ENCODE measurements around the gene SRRT. TPM values are rescaled to one million over a fixed set of nuclear protein-coding genes. Genes with fewer than 3 reads are reported as not detected.
"Not testable (repeated sequence)": the region's sequence is repeated elsewhere in the genome, so short reads cannot be mapped to it uniquely, and the experiment has no call there.

SRRT gene
- total RNA-seq, 2 experiments from 2014 or later: 202 to 205 TPM

DNA sequence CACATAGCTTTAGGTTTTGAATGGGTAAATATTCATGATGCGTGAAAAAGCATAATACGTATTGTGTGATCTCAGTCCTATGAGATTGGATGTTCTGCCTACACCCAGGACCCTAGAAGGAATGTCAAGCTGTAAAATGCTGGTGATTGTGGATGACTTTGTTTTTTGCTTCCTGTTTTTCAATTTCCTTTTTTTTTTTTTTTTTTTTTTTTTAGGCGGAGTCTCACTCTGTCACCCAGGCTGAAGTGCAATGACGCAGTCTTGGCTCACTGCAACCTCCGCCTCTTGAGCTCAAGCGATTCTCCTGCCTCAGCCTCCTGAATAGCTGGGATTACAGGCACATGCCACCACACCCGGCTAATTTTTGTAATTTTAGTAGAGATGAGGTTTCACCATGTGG lies 35.5 kb downstream of the SRRT start:
- DNase-seq; H3K27me3 Mint-ChIP-seq; POLR2A ChIA-PET; H3K27ac Mint-ChIP-seq; H3K4me3 Mint-ChIP-seq; H3K36me3 Mint-ChIP-seq (ENCODE audit: low read depth); H3K9me3 Mint-ChIP-seq; H3K4me1 Mint-ChIP-seq: not testable (repeated sequence)
- CTCF ChIA-PET: interaction anchor here (0.6 to 1.0 kb wide), 2 partner anchors 40 to 58 kb away, joined by 4 read pairs; partner anchors contain the start of gene SLC12A9

DNA sequence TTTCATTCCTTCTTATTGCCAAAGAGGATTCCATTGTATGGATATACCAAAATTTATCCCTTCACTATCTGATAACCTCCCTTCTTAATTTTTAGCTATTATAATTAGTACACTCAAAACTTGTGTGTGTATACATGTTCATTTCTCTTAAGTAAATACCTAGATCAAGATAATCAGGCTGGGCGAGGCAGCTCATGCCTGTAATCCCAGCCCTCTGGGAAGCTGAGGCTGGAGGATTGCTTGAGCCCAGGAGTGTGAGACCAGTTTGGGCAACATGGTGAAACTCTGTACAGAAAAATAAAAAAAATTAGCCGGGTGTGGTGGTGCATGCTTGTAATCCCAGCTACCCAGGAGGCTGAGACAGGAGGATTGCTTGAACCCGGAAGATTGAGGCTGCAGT lies 36.6 kb downstream of the SRRT start:
- CTCF ChIA-PET: interaction anchor here (0.7 kb wide), 1 partner anchor 46 kb away, joined by 6 read pairs; no protein-coding TSS in a partner anchor
- H3K4me3 Mint-ChIP-seq: no peak overlapping the region
- POLR2A ChIA-PET: no interaction called here

DNA sequence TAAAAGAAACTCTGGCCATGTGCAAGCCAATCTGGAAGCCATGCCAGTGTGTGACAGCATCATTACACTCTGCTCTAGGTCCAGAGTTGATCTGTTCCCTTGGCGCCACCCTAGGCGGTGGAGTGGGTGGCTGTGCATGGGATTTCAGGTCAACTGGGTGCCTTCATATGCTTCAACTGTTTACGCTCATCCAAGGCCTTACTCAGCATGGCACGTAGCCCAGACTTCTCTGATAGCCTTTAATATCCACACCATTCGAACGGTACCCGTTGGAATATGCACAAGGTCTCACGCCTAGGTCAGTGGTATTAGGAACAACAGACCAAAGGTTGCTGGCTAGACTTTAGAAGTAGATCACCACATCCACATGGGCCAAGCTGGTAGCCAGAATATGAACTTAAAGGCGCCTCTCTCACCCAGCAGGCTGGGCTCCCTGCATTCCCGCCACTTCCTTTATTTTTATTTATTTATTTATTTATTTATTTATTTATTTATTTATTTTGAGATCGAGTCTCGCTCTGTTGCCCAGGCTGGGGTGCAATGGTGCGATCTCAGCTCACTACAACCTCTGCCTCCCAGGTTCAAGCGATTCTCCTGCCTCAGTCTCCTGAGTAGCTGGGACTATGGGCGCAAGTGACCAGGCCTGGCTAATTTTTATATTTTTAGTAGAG lies 39.4 kb downstream of the SRRT start:
- H3K27ac Mint-ChIP-seq: no peak overlapping the region
- ChIA-PET POLR2A (no interaction called here), CTCF (no interaction called here)
- H3K4me1 Mint-ChIP-seq: no peaks in the 10 kb centered on the region
- no peaks in the 10 kb centered on the region for H3K36me3 Mint-ChIP-seq (ENCODE audit: low read depth)
- H3K4me3 Mint-ChIP-seq: no peak overlapping the region
- H3K27me3 Mint-ChIP-seq: peaks cover 10% of the 10 kb centered on the region
- DNase-seq: no peak
- no peaks in the 10 kb centered on the region for H3K9me3 Mint-ChIP-seq

More for the DNA sequence above, 36.6 kb downstream of the SRRT start:
- no peak for DNase-seq
- Mint-ChIP-seq H3K27ac (no peak overlapping the region), H3K36me3 (ENCODE audit: low read depth) (no peaks in the 10 kb centered on the region), H3K27me3 (peaks cover 9% of the 10 kb centered on the region), H3K9me3 (no peaks in the 10 kb centered on the region), H3K4me1 (no peaks in the 10 kb centered on the region)

DNA sequence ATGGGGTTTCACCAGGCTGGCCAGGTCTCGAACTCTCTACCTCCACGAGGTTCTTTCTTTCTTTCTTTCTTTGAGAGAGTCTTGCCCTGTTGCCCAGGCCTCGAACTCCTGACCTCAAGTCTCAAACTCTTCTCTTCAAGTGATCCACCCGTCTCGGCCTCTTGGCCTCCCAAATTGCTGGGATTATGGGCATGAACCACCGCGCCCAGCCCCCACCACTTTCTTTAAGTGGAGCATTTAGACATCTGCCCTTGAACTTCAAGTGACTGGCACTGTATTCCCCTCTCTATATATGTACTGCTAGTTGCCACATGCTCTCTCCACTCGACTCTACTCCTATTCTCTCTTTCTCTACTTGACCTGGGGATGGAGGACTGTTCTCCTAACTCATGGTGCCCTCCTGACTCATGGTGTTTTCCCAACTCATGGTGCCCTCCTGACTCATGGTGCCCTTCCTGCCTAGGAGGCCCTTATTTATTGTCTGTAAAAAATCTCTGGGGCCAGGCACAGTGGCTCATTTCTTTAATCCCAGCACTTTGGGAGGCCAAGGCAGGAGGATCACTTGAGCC lies 40.1 kb downstream of the SRRT start:
- Mint-ChIP-seq H3K4me1 (no peaks in the 10 kb centered on the region), H3K27ac (no peak overlapping the region), H3K4me3 (no peak overlapping the region), H3K9me3 (no peaks in the 10 kb centered on the region), H3K36me3 (ENCODE audit: low read depth) (no peaks in the 10 kb centered on the region), H3K27me3 (peaks cover 10% of the 10 kb centered on the region)
- DNase-seq: no peak
- ChIA-PET CTCF (no interaction called here), POLR2A (no interaction called here)

DNA sequence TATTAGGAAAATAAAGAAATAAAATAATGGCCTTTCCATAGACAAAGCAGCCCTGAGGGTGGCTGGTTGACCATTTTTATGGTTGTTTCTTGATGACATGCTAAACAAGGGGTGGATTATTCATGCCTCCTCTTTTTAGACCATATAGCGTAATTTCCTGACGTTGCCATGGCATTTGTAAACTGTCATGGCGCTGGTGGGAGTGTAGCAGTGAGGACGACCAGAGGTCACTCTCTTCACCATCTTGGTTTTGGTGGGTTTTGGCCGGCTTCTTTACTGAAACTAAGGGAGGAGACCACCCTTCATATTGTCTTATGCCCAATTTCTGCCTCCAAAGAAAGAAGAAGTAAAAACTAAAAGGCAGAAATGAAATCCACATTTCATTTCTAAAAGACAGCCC lies 44.4 kb downstream of the SRRT start:
- H3K27ac Mint-ChIP-seq; H3K9me3 Mint-ChIP-seq; H3K36me3 Mint-ChIP-seq (ENCODE audit: low read depth); DNase-seq; H3K4me1 Mint-ChIP-seq; POLR2A ChIA-PET; CTCF ChIA-PET; H3K4me3 Mint-ChIP-seq: not testable (repeated sequence)
- peaks cover 35% of the 10 kb centered on the region for H3K27me3 Mint-ChIP-seq

DNA sequence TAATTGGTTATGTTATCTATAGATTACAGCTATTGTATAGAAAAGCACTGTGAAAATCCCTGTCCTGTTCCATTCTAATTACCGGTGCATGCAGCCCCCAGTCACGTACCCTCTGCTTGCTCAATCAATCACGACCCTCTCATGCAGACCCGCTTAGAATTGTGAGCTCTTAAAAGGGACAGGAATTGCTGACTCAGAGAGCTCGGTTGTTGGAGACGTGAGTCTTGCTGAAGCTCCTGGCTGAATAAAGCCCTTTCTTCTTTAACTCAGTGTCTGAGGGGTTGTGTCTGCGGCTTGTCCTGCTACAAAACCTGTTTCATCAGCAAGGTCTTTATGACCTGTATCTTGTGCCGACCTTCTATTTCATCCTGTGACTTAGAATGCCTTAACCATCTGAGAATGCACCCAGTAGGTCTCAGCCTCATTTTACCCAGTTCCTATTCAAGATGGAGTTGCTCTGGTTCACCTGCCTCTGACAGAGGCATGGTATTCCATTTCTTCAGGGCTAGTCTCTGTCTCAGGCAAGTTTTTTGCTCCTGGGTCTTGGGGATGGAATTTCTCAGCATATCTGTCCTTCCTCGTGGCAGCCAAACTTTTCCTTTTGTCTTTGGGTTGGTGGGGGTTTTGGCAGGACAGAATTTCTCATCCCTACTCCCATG lies 45.0 kb downstream of the SRRT start:
- POLR2A ChIA-PET; H3K27ac Mint-ChIP-seq; H3K9me3 Mint-ChIP-seq; CTCF ChIA-PET; H3K36me3 Mint-ChIP-seq (ENCODE audit: low read depth); H3K4me1 Mint-ChIP-seq; H3K4me3 Mint-ChIP-seq; DNase-seq: not testable (repeated sequence)
- H3K27me3 Mint-ChIP-seq: peaks cover 35% of the 10 kb centered on the region

DNA sequence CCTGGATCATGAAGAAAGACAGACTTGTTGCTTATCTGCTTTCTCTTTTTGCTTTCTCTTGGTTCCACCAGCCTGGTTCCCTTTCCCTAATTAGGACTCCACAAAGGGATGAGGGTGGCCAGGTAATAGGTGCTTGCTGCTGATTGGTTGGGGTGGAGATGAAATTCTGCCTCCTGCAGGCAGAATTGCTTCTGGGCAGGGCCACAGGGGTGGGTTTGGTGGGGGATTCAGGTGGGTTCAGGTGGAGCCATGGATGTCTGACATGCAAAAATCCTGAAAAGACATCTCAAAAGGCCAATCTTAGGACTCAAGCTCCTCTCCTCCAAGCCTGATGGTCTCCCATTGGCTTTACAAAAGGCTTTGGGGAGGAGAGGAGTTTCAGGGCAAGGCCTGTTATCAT lies 46.1 kb downstream of the SRRT start:
- H3K36me3 Mint-ChIP-seq (ENCODE audit: low read depth): no peaks in the 10 kb centered on the region
- ChIA-PET POLR2A (no interaction called here), CTCF (interaction anchor here (0.6 kb wide), 1 partner anchor 223 kb away, joined by 3 read pairs; no protein-coding TSS in a partner anchor)
- H3K9me3 Mint-ChIP-seq: no peaks in the 10 kb centered on the region
- H3K4me3 Mint-ChIP-seq: no peak overlapping the region
- no peak for DNase-seq
- no peak overlapping the region for H3K27ac Mint-ChIP-seq
- H3K27me3 Mint-ChIP-seq: peaks cover 35% of the 10 kb centered on the region
- H3K4me1 Mint-ChIP-seq: no peaks in the 10 kb centered on the region

DNA sequence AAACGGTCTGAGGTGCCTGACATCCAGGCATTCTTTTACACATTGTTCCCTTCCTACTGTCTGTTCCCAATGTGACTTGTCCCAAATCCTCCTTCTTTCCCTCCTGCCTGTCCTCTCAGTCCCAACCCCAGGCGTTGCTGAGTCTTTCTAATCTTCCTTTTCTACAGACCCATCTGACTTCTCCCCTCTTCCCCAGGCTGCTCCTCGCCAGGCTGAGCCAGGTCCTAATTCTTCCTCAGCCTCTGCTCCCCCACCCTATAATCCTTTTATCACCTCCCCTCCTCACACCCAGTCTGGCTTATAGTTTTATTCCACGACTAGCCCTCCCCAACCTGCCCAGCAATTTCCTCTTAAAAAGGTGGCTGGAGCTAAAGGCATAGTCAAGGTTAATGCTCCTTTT lies 48.7 kb downstream of the SRRT start:
- POLR2A ChIA-PET, H3K4me3 Mint-ChIP-seq: not testable (repeated sequence)

DNA sequence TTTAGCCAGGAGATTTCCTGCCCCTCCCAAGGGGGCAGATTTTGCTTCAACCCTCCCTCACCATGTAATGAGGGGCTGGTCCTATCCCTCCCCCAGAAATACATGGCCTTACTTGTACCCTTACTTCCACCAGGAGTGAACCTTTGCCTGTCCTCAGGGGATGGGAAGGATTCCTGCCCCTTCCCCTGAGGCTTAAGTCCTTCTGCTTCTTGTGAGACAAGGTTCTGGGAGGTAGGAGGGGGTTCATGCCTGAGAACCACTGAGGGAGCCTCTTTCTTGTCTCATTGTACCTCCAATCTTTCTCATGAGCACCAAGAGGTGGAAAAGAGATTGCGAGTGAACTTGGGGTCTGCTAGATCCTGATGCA lies 54.9 kb downstream of the SRRT start:
- H3K27ac Mint-ChIP-seq: no peak overlapping the region
- DNase-seq: no peak
- H3K9me3 Mint-ChIP-seq: no peaks in the 10 kb centered on the region
- H3K36me3 Mint-ChIP-seq (ENCODE audit: low read depth): no peaks in the 10 kb centered on the region
- no peaks in the 10 kb centered on the region for H3K4me1 Mint-ChIP-seq
- no peak overlapping the region for H3K4me3 Mint-ChIP-seq
- CTCF ChIA-PET: interaction anchor here (0.5 kb wide), 1 partner anchor 92 kb away, joined by 3 read pairs; no protein-coding TSS in a partner anchor
- POLR2A ChIA-PET: no interaction called here
- H3K27me3 Mint-ChIP-seq: peaks cover 9% of the 10 kb centered on the region

More for the DNA sequence above, 48.7 kb downstream of the SRRT start:
- DNase-seq; H3K36me3 Mint-ChIP-seq (ENCODE audit: low read depth); H3K4me1 Mint-ChIP-seq; H3K9me3 Mint-ChIP-seq; CTCF ChIA-PET; H3K27ac Mint-ChIP-seq: not testable (repeated sequence)
- H3K27me3 Mint-ChIP-seq: peaks cover 34% of the 10 kb centered on the region

DNA sequence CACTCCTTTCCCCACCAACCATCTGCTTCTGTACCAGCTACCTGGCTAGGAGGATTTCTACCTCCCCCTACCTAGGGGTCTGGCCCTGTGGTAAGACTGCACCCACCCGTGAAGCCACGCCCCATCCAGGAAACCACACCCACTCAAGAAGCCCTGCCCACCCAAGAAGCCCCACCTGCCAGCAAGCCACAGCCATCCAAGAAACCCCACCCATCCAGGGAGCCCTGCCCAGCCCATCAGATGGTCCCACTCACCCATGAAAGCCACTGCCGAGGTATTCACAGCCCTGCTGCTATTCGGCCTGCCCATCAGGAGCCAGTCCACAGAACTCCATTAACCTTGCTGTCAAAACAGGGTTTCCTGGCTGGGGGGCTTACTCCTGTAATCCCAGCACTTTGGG lies 58.8 kb downstream of the SRRT start:
- DNase-seq: no peak
- no peaks in the 10 kb centered on the region for H3K4me1 Mint-ChIP-seq
- ChIA-PET CTCF (no interaction called here), POLR2A (no interaction called here)
- peaks cover 12% of the 10 kb centered on the region for H3K27me3 Mint-ChIP-seq
- H3K36me3 Mint-ChIP-seq (ENCODE audit: low read depth): no peaks in the 10 kb centered on the region
- H3K27ac Mint-ChIP-seq: no peak overlapping the region
- H3K9me3 Mint-ChIP-seq: no peaks in the 10 kb centered on the region
- H3K4me3 Mint-ChIP-seq: no peak overlapping the region

DNA sequence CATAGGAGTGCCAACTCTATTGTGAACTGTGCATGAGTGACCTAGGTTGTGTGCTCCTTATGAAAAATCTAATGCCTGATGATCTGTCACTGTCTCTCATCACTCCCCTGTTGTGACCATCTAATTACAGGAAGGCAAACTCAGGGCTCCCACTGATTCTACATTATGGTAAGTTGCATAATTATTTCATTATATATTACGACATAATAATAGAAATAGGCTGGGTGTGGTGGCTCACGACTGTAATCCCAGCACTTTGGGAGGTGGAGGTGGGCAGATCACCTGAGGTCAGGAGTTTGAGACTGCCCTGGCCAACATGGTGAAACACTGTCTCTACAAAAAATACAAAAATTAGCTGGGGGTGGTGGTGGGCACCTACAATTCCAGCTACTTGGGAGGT lies 60.5 kb downstream of the SRRT start:
- H3K4me3 Mint-ChIP-seq; DNase-seq; CTCF ChIA-PET; H3K9me3 Mint-ChIP-seq; H3K36me3 Mint-ChIP-seq (ENCODE audit: low read depth); POLR2A ChIA-PET; H3K27me3 Mint-ChIP-seq; H3K4me1 Mint-ChIP-seq; H3K27ac Mint-ChIP-seq: not testable (repeated sequence)

DNA sequence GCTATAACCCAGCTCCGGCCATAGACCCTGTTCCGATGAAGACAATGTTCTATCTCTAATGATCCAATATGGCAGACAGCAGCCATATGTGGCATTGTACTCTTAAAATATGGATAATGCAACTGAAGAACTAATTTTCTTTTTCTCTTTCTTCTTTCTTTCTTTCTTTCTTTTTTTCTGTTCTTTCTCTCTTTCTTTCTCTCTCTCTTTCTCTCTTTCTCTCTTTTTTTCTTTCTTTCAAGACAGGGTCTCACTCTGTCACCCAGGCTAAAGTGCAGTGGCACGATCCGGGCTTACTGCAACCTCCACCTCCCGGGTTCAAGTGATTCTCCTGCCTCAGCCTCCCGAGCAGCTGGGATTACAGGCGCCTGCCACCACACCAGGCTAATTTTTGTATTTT lies 61.3 kb downstream of the SRRT start:
- H3K36me3 Mint-ChIP-seq (ENCODE audit: low read depth); DNase-seq; H3K27me3 Mint-ChIP-seq; CTCF ChIA-PET; POLR2A ChIA-PET; H3K4me1 Mint-ChIP-seq; H3K27ac Mint-ChIP-seq; H3K4me3 Mint-ChIP-seq; H3K9me3 Mint-ChIP-seq: not testable (repeated sequence)

Data from activated CD4-positive, alpha-beta memory T cell treated with anti-CD3 and anti-CD28 coated beads, Interleukin-2, amount 10 ng/mL, durations not matched to agents 7 days and 5 days (primary cell).